Hepatocyte (in vitro differentiated cells): ENCODE measurements around the gene DOCK8. TPM values are rescaled to one million over a fixed set of nuclear protein-coding genes. Genes with fewer than 3 reads are reported as not detected.
"Not testable (repeated sequence)": the region's sequence is repeated elsewhere in the genome, so short reads cannot be mapped to it uniquely, and the experiment has no call there.

Experiments
- DNase-seq: peaks from one replicate; pipeline ENCODE4 v3.0.0-alpha.2; 2016; ENCODE audit warnings: low spot score
- H2AFZ ChIP-seq: fragments of 200-600 bp; sonication (generic); 2 replicates; pipeline ENCODE4 v1.6.0; 2016; ENCODE audit warnings: antibody characterized with exemption, mild to moderate bottlenecking
- H3K27ac ChIP-seq: fragments of 200-600 bp; sonication (generic); 2 replicates; pipeline ENCODE4 v1.5.1; 2016; ENCODE audit warnings: mild to moderate bottlenecking
- H3K27me3 ChIP-seq: fragments of 200-600 bp; sonication (generic); 2 replicates; pipeline ENCODE4 v1.6.1; 2016
- H3K36me3 ChIP-seq: fragments of 200-600 bp; sonication (generic); replicated peaks from 2 replicates; pipeline ENCODE4 v1.5.1; 2016; ENCODE audit warnings: low read depth; ENCODE audit not compliant: insufficient read depth
- H3K4me1 ChIP-seq: fragments of 200-600 bp; sonication (generic); 2 replicates; pipeline ENCODE4 v1.5.1; 2016; ENCODE audit warnings: mild to moderate bottlenecking, moderate library complexity; ENCODE audit not compliant: insufficient read depth
- H3K4me2 ChIP-seq: fragments of 200-600 bp; sonication (generic); 2 replicates; pipeline ENCODE4 v1.6.0; 2016
- H3K4me3 ChIP-seq: fragments of 200-600 bp; sonication (generic); 2 replicates; pipeline ENCODE4 v1.5.1; 2016; ENCODE audit warnings: mild to moderate bottlenecking
- H3K79me2 ChIP-seq: fragments of 200-600 bp; sonication (generic); 2 replicates; pipeline ENCODE4 v1.6.0; 2017; ENCODE audit warnings: mild to moderate bottlenecking
- H3K9me2 ChIP-seq: fragments of 200-600 bp; sonication (generic); replicated peaks from 2 replicates; pipeline ENCODE4 v1.6.0; 2017; ENCODE audit warnings: mild to moderate bottlenecking; ENCODE audit not compliant: insufficient read depth
- H3K9me3 ChIP-seq: fragments of 200-600 bp; sonication (generic); 2 replicates; pipeline ENCODE4 v1.5.1; 2016; ENCODE audit warnings: low read depth, mild to moderate bottlenecking
- H4K20me1 ChIP-seq: fragments of 200-600 bp; sonication (generic); 2 replicates; pipeline ENCODE4 v1.6.0; 2016; ENCODE audit warnings: mild to moderate bottlenecking; ENCODE audit not compliant: insufficient read depth, poor library complexity, severe bottlenecking
- CTCF ChIP-seq: fragments of 200-600 bp; sonication (generic); IDR thresholded peaks from 2 replicates; pipeline ENCODE4 v1.5.1; 2016; ENCODE audit warnings: antibody characterized with exemption, mild to moderate bottlenecking; ENCODE audit not compliant: poor library complexity
- EZH2 ChIP-seq: fragments of 200-600 bp; sonication (generic); IDR thresholded peaks from 2 replicates; pipeline ENCODE4 v1.6.1; 2016; ENCODE audit warnings: antibody characterized with exemption, mild to moderate bottlenecking, borderline replicate concordance
- EZH2phosphoT487 ChIP-seq: fragments of 200-600 bp; sonication (generic); IDR thresholded peaks from one replicate; pipeline ENCODE4 v1.6.1; 2018; ENCODE audit warnings: antibody characterized with exemption, mild to moderate bottlenecking, low read depth, moderate library complexity; ENCODE audit not compliant: unreplicated experiment, severe bottlenecking
- WGBS: methylation state at CpG from one replicate; pipeline ENCODE4 v1.1.6; 2016; ENCODE audit warnings: low lambda C conversion rate; ENCODE audit errors: missing lambda C conversion rate; 5-methylcytosine and 5-hydroxymethylcytosine counted together
- polyA plus RNA-seq: library from polyadenylated mRNA; unstranded; fragments of >200 nt; fragmentation: Nextera tagmentation; extraction: Ambion mirVana; gene quantifications from 2 replicates; pipeline ENCODE4 v1.2.1, GENCODE V29; 2016
- total RNA-seq: library from RNA; depleted of rRNA; stranded (reverse); fragments of >200 nt; gene quantifications from 2 replicates; pipeline ENCODE4 v1.2.3, GENCODE V29; 2014

Gene DOCK8
- total and polyA plus RNA-seq, 2 experiments from 2014 or later = 6.5 to 6.6 TPM

- WGBS = 71% methylated on average over 3 of the region's 3 CpGs
- TF ChIP-seq CTCF = no peak
- TF ChIP-seq EZH2phosphoT487 = no peak
- no peak for TF ChIP-seq EZH2
- no peak overlapping the region for H3K27ac ChIP-seq
- H3K36me3 ChIP-seq = no peaks in the 10 kb centered on the region
- H3K79me2 ChIP-seq = no peaks in the 10 kb centered on the region
- H3K9me3 ChIP-seq = no peaks in the 10 kb centered on the region
- H4K20me1 ChIP-seq = no peaks in the 10 kb centered on the region
- no peak for DNase-seq
- no peak overlapping the region for H3K4me3 ChIP-seq
- no peaks in the 10 kb centered on the region for H3K4me1 ChIP-seq
- no peaks in the 10 kb centered on the region for H3K9me2 ChIP-seq
- H3K27me3 ChIP-seq = no peaks in the 10 kb centered on the region
- no peak overlapping the region for H3K4me2 ChIP-seq
- H2AFZ ChIP-seq = no peak overlapping the region
Observed at GRCh38 chr9:404234-404633, 189.6 kb downstream of the DOCK8 start.

DNA sequence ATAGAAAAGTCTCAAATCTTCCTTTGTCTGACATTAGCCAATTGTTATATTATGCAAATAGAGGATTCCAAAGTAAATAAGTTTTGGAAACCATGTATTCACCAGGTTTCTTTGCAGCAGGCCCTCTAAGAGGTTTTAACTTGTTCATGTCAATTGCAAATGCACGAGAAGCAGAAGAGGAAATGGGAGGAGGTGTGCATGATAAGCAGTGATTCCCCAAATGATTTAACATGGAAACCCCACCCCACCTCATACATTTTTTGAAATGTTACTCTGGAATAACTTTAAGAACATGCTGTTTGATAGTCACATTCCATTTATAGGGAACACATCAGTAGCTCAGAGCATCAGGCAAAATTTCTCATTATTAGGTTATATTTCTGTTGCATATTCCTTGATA lies 190.7 kb downstream of the DOCK8 start:
- Histone ChIP-seq H3K4me2 (no peak overlapping the region), H4K20me1 (no peaks in the 10 kb centered on the region), H3K79me2 (no peaks in the 10 kb centered on the region), H3K9me2 (no peaks in the 10 kb centered on the region), H3K27me3 (no peaks in the 10 kb centered on the region), H2AFZ (no peak overlapping the region), H3K4me3 (no peak overlapping the region), H3K9me3 (no peaks in the 10 kb centered on the region), H3K27ac (no peak overlapping the region), H3K4me1 (no peaks in the 10 kb centered on the region), H3K36me3 (no peaks in the 10 kb centered on the region)
- WGBS = 73% methylated on average over 1 of the region's 1 CpG
- TF ChIP-seq EZH2 = no peak
- no peak for DNase-seq

GRCh38 chr9:406886-407654 lies 192.4 kb downstream of the DOCK8 start:
- H3K36me3 ChIP-seq = no peaks in the 10 kb centered on the region
- H3K4me2 ChIP-seq = no peak overlapping the region
- 92% methylated on average over 7 of the region's 7 CpGs for WGBS
- no peaks in the 10 kb centered on the region for H3K79me2 ChIP-seq
- no peaks in the 10 kb centered on the region for H3K4me1 ChIP-seq
- H2AFZ ChIP-seq = no peak overlapping the region
- H4K20me1 ChIP-seq = no peaks in the 10 kb centered on the region
- no peak overlapping the region for H3K27ac ChIP-seq
- H3K9me3 ChIP-seq = no peaks in the 10 kb centered on the region
- no peak for DNase-seq
- TF ChIP-seq CTCF (no peak), EZH2phosphoT487 (no peak), EZH2 (no peak)
- H3K9me2 ChIP-seq = no peaks in the 10 kb centered on the region
- no peak overlapping the region for H3K4me3 ChIP-seq
- H3K27me3 ChIP-seq = no peaks in the 10 kb centered on the region

- H2AFZ ChIP-seq = not testable (repeated sequence)
Observed at GRCh38 chr9:409655-410054, 195.0 kb downstream of the DOCK8 start.

More at GRCh38 chr9:409655-410054, 195.0 kb downstream of the DOCK8 start:
- not testable (repeated sequence) for H3K36me3 ChIP-seq, H3K4me1 ChIP-seq, H3K79me2 ChIP-seq, H3K27ac ChIP-seq, H3K9me3 ChIP-seq, H3K27me3 ChIP-seq, H3K4me2 ChIP-seq, H3K4me3 ChIP-seq, DNase-seq, H3K9me2 ChIP-seq, H4K20me1 ChIP-seq
- 79% methylated on average over 7 of the region's 7 CpGs for WGBS
